Measurements from ENCODE around the gene CPXM2. TPM values are rescaled to one million over a fixed set of nuclear protein-coding genes. Genes with fewer than 3 reads are reported as not detected.

The CPXM2 gene
- total RNA-seq, 1 donor from 2014 or later: 0.33 TPM

- Mint-ChIP-seq H3K4me3 (ENCODE audit: unreplicated experiment) (no peak overlapping the region), H3K36me3 (ENCODE audit: low read depth, unreplicated experiment) (no peaks in the 10 kb centered on the region), H3K27me3 (ENCODE audit: unreplicated experiment) (peaks cover 11% of the 10 kb centered on the region), H3K9me3 (ENCODE audit: unreplicated experiment) (no peaks in the 10 kb centered on the region), H3K27ac (ENCODE audit: unreplicated experiment) (no peak overlapping the region), H3K4me1 (ENCODE audit: unreplicated experiment) (no peaks in the 10 kb centered on the region)
- no peak for TF ChIP-seq CTCF (IDR thresholded peaks at IDR 0.05; ENCODE audit: unreplicated experiment)
- no peak for DNase-seq (ENCODE audit: low spot score)
Measured at GRCh38 chr10:123833170-123833850, 58.3 kb downstream of the CPXM2 start.

GRCh38 chr10:123831259-123831658, 60.3 kb downstream of the CPXM2 start:
- no peak for TF ChIP-seq CTCF (IDR thresholded peaks at IDR 0.05; ENCODE audit: unreplicated experiment)
- DNase-seq (ENCODE audit: low spot score): no peak
- Mint-ChIP-seq H3K4me1 (ENCODE audit: unreplicated experiment) (no peaks in the 10 kb centered on the region), H3K27ac (ENCODE audit: unreplicated experiment) (no peak overlapping the region), H3K27me3 (ENCODE audit: unreplicated experiment) (peaks cover 9% of the 10 kb centered on the region), H3K36me3 (ENCODE audit: low read depth, unreplicated experiment) (no peaks in the 10 kb centered on the region), H3K4me3 (ENCODE audit: unreplicated experiment) (no peak overlapping the region), H3K9me3 (ENCODE audit: unreplicated experiment) (no peaks in the 10 kb centered on the region)

- DNase-seq (ENCODE audit: low spot score): no peak
- Mint-ChIP-seq H3K36me3 (ENCODE audit: low read depth, unreplicated experiment) (no peaks in the 10 kb centered on the region), H3K27ac (ENCODE audit: unreplicated experiment) (no peak overlapping the region), H3K4me3 (ENCODE audit: unreplicated experiment) (no peak overlapping the region), H3K9me3 (ENCODE audit: unreplicated experiment) (no peaks in the 10 kb centered on the region), H3K27me3 (ENCODE audit: unreplicated experiment) (no peaks in the 10 kb centered on the region), H3K4me1 (ENCODE audit: unreplicated experiment) (no peaks in the 10 kb centered on the region)
- no peak for TF ChIP-seq CTCF (IDR thresholded peaks at IDR 0.05; ENCODE audit: unreplicated experiment)
Measured at GRCh38 chr10:123821136-123821535, 70.5 kb downstream of the CPXM2 start.

- Mint-ChIP-seq H3K27me3 (ENCODE audit: unreplicated experiment) (no peaks in the 10 kb centered on the region), H3K4me3 (ENCODE audit: unreplicated experiment) (no peak overlapping the region), H3K4me1 (ENCODE audit: unreplicated experiment) (peaks cover 3% of the 10 kb centered on the region), H3K27ac (ENCODE audit: unreplicated experiment) (no peak overlapping the region), H3K36me3 (ENCODE audit: low read depth, unreplicated experiment) (no peaks in the 10 kb centered on the region), H3K9me3 (ENCODE audit: unreplicated experiment) (no peaks in the 10 kb centered on the region)
- no peak for TF ChIP-seq CTCF (IDR thresholded peaks at IDR 0.05; ENCODE audit: unreplicated experiment)
- DNase-seq (ENCODE audit: low spot score): no peak
Measured at GRCh38 chr10:123809632-123810031, 82.0 kb downstream of the CPXM2 start.

- H3K36me3 Mint-ChIP-seq (ENCODE audit: low read depth, unreplicated experiment): no peaks in the 10 kb centered on the region
- no peak for TF ChIP-seq CTCF (IDR thresholded peaks at IDR 0.05; ENCODE audit: unreplicated experiment)
- H3K27me3 Mint-ChIP-seq (ENCODE audit: unreplicated experiment): no peaks in the 10 kb centered on the region
- peaks cover 3% of the 10 kb centered on the region for H3K4me1 Mint-ChIP-seq (ENCODE audit: unreplicated experiment)
- H3K4me3 Mint-ChIP-seq (ENCODE audit: unreplicated experiment): no peak overlapping the region
- H3K9me3 Mint-ChIP-seq (ENCODE audit: unreplicated experiment): no peaks in the 10 kb centered on the region
- DNase-seq (ENCODE audit: low spot score): no peak
- H3K27ac Mint-ChIP-seq (ENCODE audit: unreplicated experiment): no peak overlapping the region
Measured at GRCh38 chr10:123808906-123809305, 82.7 kb downstream of the CPXM2 start.
